ENCODE results near the gene PHYH. TPM values are rescaled to one million over a fixed set of nuclear protein-coding genes. Genes with fewer than 3 reads are reported as not detected.

PHYH gene
- total RNA-seq, 1 experiment from 2014 or later: 22.5 TPM

- DNase-seq (ENCODE audit: low spot score) (no peak), ATAC-seq (no peak)
- TF ChIP-seq JUN (CRISPR knock-in tag; IDR thresholded peaks at IDR 0.05) (no peak), ZNF416 (CRISPR knock-in tag; IDR thresholded peaks at IDR 0.05) (no peak), TEAD1 (CRISPR knock-in tag; IDR thresholded peaks at IDR 0.05) (no peak), ERG (CRISPR knock-in tag; IDR thresholded peaks at IDR 0.05) (no peak), RORB (CRISPR knock-in tag; IDR thresholded peaks at IDR 0.05) (no peak), TCF7 (CRISPR knock-in tag; IDR thresholded peaks at IDR 0.05; ENCODE audit: low read depth) (no peak), ZNF281 (CRISPR knock-in tag; IDR thresholded peaks at IDR 0.05) (no peak)
- TF ChIP-seq, protein P1, sequence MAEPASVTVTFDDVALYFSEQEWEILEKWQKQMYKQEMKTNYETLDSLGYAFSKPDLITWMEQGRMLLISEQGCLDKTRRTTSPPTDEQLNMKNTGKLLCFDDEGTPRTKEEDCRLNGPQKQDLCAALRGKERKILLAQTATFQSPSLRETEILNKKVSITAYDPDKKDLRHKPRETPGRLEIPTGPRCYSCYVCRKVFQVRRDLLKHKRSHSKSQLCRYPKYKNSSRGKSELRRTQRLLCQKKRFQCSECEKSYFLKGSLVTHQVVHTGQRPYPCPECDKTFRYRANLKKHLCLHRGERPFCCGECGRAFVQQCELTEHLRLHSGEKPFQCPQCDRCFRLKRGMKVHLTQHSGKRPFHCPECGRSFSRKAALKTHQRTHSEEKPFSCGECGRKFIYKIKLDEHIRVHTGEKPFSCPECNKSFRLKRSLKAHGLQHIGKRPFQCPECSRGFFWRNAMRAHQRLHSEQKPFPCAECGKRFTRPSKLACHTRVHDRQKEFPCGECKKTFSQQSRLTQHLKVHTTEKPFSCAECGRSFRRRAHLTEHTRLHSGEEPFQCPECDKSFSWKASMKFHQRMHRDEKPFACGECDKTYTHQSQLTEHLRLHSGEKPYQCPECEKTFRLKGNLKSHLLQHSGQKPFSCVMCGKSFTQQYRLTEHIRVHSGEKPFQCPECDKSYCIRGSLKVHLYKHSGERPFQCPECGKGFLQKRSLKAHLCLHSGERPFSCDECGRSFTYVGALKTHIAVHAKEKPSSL (CRISPR knock-in tag; conservative IDR thresholded peaks at IDR 0.05): no peak
- TF ChIP-seq, protein P2, sequence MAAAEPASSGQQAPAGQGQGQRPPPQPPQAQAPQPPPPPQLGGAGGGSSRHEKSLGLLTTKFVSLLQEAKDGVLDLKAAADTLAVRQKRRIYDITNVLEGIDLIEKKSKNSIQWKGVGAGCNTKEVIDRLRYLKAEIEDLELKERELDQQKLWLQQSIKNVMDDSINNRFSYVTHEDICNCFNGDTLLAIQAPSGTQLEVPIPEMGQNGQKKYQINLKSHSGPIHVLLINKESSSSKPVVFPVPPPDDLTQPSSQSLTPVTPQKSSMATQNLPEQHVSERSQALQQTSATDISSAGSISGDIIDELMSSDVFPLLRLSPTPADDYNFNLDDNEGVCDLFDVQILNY (CRISPR knock-in tag; IDR thresholded peaks at IDR 0.05): no peak
- ChIA-PET POLR2A (no interaction called here), CTCF (no interaction called here)
- no peaks in the 10 kb centered on the region; the same call in 1 of the 2 replicates for H3K27me3 Mint-ChIP-seq (ENCODE audit: low read depth)
- peak overlapping the region; percentile 95 for H3K27ac Mint-ChIP-seq
- H3K4me3 Mint-ChIP-seq: peak overlapping the region; percentile 81
- peaks cover 62% of the 10 kb centered on the region for H3K4me1 Mint-ChIP-seq
- no peaks in the 10 kb centered on the region for H3K9me3 Mint-ChIP-seq
- peaks cover 36% of the 10 kb centered on the region for H3K36me3 Mint-ChIP-seq
These were observed 46.6 kb upstream of the PHYH start for GRCh38 chr10:13346283-13347042.

GRCh38 chr10:13340626-13341376 lies 40.9 kb upstream of the PHYH start:
- Mint-ChIP-seq H3K36me3 (peaks cover 75% of the 10 kb centered on the region), H3K4me1 (peaks cover 77% of the 10 kb centered on the region), H3K4me3 (no peak overlapping the region), H3K27ac (peak overlapping the region; percentile 79), H3K9me3 (no peaks in the 10 kb centered on the region), H3K27me3 (ENCODE audit: low read depth) (no peaks in the 10 kb centered on the region)
- ChIA-PET POLR2A (interaction anchor here (0.7 to 3.6 kb wide), 2 partner anchors 11 to 99 kb away, joined by 3 to 31 read pairs; no protein-coding TSS in a partner anchor), CTCF (interaction anchor here (1.1 to 2.4 kb wide), 3 partner anchors 10 to 12 kb away, joined by 3 to 7 read pairs (median 7); no protein-coding TSS in a partner anchor)
- ATAC-seq (no peak), DNase-seq (ENCODE audit: low spot score) (no peak)
- TF ChIP-seq EMX1 (CRISPR knock-in tag; IDR thresholded peaks at IDR 0.05) (no peak), PRDM15 (CRISPR knock-in tag; IDR thresholded peaks at IDR 0.05) (peak; percentile 64), ZNF219 (CRISPR knock-in tag; IDR thresholded peaks at IDR 0.05; ENCODE audit: borderline replicate concordance) (no peak), HMGA2 (CRISPR knock-in tag; IDR thresholded peaks at IDR 0.05) (0 out of 2 replicates have a peak, but pooled peaks have one; percentile 12), ZMAT4 (CRISPR knock-in tag; IDR thresholded peaks at IDR 0.05) (no peak)
- TF ChIP-seq, protein P2 (CRISPR knock-in tag; IDR thresholded peaks at IDR 0.05): no peak
- TF ChIP-seq, protein P3, sequence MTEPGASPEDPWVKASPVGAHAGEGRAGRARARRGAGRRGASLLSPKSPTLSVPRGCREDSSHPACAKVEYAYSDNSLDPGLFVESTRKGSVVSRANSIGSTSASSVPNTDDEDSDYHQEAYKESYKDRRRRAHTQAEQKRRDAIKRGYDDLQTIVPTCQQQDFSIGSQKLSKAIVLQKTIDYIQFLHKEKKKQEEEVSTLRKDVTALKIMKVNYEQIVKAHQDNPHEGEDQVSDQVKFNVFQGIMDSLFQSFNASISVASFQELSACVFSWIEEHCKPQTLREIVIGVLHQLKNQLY (CRISPR knock-in tag; IDR thresholded peaks at IDR 0.05): no peak
- TF ChIP-seq, protein P4, sequence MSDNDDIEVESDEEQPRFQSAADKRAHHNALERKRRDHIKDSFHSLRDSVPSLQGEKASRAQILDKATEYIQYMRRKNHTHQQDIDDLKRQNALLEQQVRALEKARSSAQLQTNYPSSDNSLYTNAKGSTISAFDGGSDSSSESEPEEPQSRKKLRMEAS (CRISPR knock-in tag; IDR thresholded peaks at IDR 0.05): no peak

Measured in WTC11 (cell line).